Adipose tissue (tissue), 3 donors: ENCODE results near the gene IPCEF1. TPM values are rescaled to one million over a fixed set of nuclear protein-coding genes. Genes with fewer than 3 reads are reported as not detected.

Experiments
- H3K27ac ChIP-seq: one replicate; pipeline ENCODE4 v1.5.1; 2013; ENCODE audit warnings: low read depth, low read length
- WGBS, 3 donors: extraction: QIAGEN DNeasy Blood & Tissue Kit; methylation state at CpG; one replicate each; pipeline ENCODE4 v1.1.7; 2013; 5-methylcytosine and 5-hydroxymethylcytosine counted together
- polyA plus RNA-seq, 3 donors: library from polyadenylated mRNA; stranded (reverse); fragments of 200-250 nt; gene quantifications; one replicate each; pipeline ENCODE4 v1.2.3, GENCODE V29; 2013
- donor health status: healthy with polysubstance abuse.
- donor health status: Bipolar disorder and iron deficiency.
- donor health status: healthy.

IPCEF1 gene
- polyA plus RNA-seq, 3 donors, result 0.55 to 0.82 (median 0.67) TPM

- WGBS, 3 donors, result 80 to 89% (median 85%) methylated on average over 7 of the region's 7 CpGs
These were observed 117.2 kb downstream of the IPCEF1 start for GRCh38 chr6:154239392-154239791.

DNA sequence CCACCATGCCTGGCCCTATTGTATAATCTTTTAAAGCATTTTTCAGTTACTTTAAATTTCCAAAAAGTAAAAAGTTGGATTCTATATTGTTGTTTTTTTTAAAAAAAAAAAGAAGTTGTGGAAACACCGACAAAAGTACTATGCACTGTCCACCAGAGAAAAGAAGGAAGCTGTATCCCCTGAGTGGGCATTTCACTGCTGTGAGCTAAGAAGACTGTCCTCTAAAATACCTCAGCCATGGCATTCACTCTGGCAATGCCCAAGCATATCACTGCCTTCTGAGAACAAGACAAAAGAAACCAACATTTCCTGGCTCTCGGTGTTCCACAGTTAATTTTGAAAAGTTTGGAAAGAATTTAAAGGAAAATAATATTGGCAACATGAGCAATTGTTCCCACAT, 117.8 kb downstream of the IPCEF1 start:
- WGBS, 3 donors, result 82 to 84% (median 83%) methylated on average over 2 of the region's 2 CpGs
- H3K27ac ChIP-seq, result no peak overlapping the region

More at GRCh38 chr6:154239392-154239791, 117.2 kb downstream of the IPCEF1 start:
- H3K27ac ChIP-seq, result no peak overlapping the region

- WGBS, 3 donors, result 69 to 81% (median 76%) methylated on average over 4 of the region's 4 CpGs
- H3K27ac ChIP-seq, result no peak overlapping the region
These were observed 119.8 kb downstream of the IPCEF1 start for GRCh38 chr6:154236646-154237301.

- WGBS, 3 donors, result 78 to 87% (median 80%) methylated on average over 4 of the region's 4 CpGs
- H3K27ac ChIP-seq, result no peak overlapping the region
These were observed 122.4 kb downstream of the IPCEF1 start for GRCh38 chr6:154234019-154234772.

DNA sequence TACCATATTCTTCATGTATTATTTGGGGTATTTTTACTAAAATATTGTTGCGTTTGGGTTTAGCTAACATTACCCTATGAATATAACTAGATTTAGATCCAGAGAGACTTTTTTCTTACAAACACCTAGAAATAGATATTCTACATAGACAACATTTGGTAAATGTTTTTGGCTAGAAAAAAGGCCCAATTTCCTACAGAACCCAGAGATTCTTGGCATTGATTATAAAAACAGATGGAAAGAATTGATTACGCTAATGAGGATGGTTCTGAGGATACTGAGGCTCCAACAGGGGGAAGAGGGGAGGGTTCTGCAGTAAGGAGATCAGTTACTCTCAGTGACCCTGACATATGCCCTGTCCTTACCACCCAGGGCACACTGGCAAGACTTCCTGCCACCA, 123.2 kb downstream of the IPCEF1 start:
- WGBS, 3 donors, result 94 to 97% (median 94%) methylated on average over 2 of the region's 2 CpGs

GRCh38 chr6:154232013-154232910, 124.3 kb downstream of the IPCEF1 start:
- WGBS, 3 donors, result 71 to 83% (median 73%) methylated on average over 7 of the region's 7 CpGs
- no peak overlapping the region for H3K27ac ChIP-seq

More for the DNA sequence above, 123.2 kb downstream of the IPCEF1 start:
- H3K27ac ChIP-seq, result no peak overlapping the region

DNA sequence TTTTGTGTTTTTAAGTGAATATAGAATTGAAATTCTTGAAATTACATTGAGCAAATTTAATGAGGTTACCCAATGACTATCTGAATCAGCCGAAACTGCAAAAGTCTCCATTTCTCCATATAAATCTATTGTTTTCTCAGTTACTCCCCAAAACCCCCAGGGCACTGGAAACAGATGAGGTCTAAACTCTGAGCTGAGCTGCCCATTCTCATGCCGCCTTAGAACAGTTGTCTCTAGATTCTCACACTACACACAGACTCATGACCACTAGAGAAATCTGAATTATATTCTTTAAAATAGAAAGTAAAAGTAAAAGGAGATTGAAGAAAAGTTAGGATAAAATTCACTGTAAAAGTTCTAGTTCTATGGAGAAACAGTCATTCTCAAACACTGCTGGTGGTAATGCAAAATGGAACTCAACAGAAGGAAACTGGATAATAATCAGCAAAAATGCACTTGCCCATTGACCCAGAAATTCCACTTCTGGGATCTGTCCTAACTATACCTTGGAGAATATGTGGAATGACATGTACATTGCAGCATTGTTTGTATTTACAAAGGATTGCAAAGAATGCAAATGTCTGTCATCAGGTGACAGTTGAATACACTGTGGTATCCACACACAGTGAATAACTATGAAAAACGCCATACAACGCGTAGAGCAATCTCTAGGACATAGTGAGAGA, 125.5 kb downstream of the IPCEF1 start:
- WGBS, 3 donors, result 91 to 95% (median 95%) methylated on average over 5 of the region's 5 CpGs
- H3K27ac ChIP-seq, result no peak overlapping the region

GRCh38 chr6:154230393-154230792, 126.2 kb downstream of the IPCEF1 start:
- H3K27ac ChIP-seq, result no peak overlapping the region
- WGBS, 3 donors, result 77 to 86% (median 81%) methylated on average over 3 of the region's 3 CpGs

DNA sequence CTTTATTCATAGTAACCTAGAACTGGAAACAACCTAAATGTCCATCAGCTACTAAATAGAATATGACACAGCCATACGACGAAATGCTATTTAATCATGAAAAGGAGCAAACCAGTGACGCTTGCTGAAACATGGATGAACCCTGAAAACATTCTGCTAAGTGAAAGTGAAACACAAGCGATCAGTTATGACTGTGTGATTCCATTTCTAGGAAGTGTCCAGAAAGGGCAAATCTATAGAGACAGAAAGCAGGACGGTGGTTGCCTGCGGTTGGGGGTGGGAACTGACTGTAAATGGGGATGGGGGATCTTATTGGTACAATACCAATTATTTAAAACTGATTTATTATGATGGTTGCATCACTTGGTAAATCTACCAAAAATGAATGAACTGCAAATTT, 126.8 kb downstream of the IPCEF1 start:
- WGBS, 3 donors, result 74 to 86% (median 76%) methylated on average over 6 of the region's 6 CpGs
- no peak overlapping the region for H3K27ac ChIP-seq

GRCh38 chr6:154228521-154228905, 128.1 kb downstream of the IPCEF1 start:
- WGBS, 3 donors, result 89 to 93% (median 92%) methylated on average over 4 of the region's 4 CpGs
- no peak overlapping the region for H3K27ac ChIP-seq

- H3K27ac ChIP-seq, result no peak overlapping the region
- 86 to 88% (median 87%) methylated on average over 7 of the region's 7 CpGs for WGBS, 3 donors
These were observed 128.6 kb downstream of the IPCEF1 start for GRCh38 chr6:154227862-154228520.

- no peak overlapping the region for H3K27ac ChIP-seq
- 81 to 93% (median 92%) methylated on average over 3 of the region's 3 CpGs for WGBS, 3 donors
These were observed 130.1 kb downstream of the IPCEF1 start for GRCh38 chr6:154226461-154226860.

GRCh38 chr6:154223296-154223695, 133.3 kb downstream of the IPCEF1 start:
- WGBS, 3 donors, result 90 to 97% (median 90%) methylated on average over 2 of the region's 2 CpGs
- no peak overlapping the region for H3K27ac ChIP-seq

GRCh38 chr6:154222716-154223115, 133.9 kb downstream of the IPCEF1 start:
- 75 to 80% (median 79%) methylated on average over 6 of the region's 6 CpGs for WGBS, 3 donors

GRCh38 chr6:154219250-154219649, 137.4 kb downstream of the IPCEF1 start:
- no peak overlapping the region for H3K27ac ChIP-seq
- 89 to 95% (median 91%) methylated on average over 6 of the region's 6 CpGs for WGBS, 3 donors

More at GRCh38 chr6:154222716-154223115, 133.9 kb downstream of the IPCEF1 start:
- no peak overlapping the region for H3K27ac ChIP-seq

- no peak overlapping the region for H3K27ac ChIP-seq
- WGBS, 3 donors, result 80 to 87% (median 84%) methylated on average over 6 of the region's 6 CpGs
These were observed 137.8 kb downstream of the IPCEF1 start for GRCh38 chr6:154218787-154219186.

DNA sequence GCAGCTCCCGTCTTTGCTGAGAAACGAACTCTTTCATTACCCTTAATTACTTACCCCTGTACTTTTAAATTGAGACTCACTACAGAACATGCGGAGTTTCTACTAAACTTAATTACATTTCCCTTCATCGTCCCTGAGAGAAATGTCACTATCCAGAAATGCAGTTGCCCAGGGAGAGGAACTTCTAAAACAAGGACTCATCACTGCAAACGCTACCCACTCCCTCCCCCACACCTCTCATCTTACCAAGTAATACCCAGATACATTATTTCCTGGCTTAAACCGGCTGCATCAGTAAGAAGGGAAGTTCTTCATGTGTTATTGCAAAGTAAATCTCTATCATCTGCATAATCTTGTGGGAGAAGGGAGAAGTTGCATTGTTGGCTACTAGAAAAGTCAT, 138.3 kb downstream of the IPCEF1 start:
- no peak overlapping the region for H3K27ac ChIP-seq
- 47 to 73% (median 54%) methylated on average over 6 of the region's 6 CpGs for WGBS, 3 donors

DNA sequence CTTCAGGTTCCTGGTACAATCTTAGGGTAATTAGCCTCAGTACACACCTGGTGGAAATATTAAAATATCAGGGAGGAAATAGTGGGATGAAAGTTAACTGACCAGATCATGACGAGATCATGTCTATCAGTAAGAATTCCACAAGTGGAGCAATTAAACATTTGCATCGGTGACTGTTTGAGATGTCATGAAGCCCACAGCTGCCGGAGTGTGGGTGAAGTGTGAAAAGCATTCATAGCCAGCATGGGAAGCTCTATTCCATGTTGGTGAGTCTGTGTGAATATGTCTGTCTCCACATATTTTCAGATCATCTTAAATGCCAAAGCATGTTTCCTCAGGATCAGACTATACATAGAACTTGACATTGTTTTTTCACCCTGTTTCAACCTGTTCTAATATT, 142.8 kb downstream of the IPCEF1 start:
- no peak overlapping the region for H3K27ac ChIP-seq
- WGBS, 3 donors, result 69 to 88% (median 87%) methylated on average over 3 of the region's 3 CpGs
